OCI-M2 (cell line): ENCODE results near the gene ATP6V0B.

ENCODE experiments used
- DNase-seq: peaks from one replicate; lab custom pipeline; 2025; ENCODE audit not compliant: unreplicated experiment; lab: John Stamatoyannopoulos, UW

ATP6V0B gene

GRCh38 chr1:43983253-43983899 is 8.6 kb downstream of the ATP6V0B start:
- DNase-seq = no peak

- no peak for DNase-seq
These were observed 10.1 kb downstream of the ATP6V0B start for GRCh38 chr1:43984855-43985254.

DNA sequence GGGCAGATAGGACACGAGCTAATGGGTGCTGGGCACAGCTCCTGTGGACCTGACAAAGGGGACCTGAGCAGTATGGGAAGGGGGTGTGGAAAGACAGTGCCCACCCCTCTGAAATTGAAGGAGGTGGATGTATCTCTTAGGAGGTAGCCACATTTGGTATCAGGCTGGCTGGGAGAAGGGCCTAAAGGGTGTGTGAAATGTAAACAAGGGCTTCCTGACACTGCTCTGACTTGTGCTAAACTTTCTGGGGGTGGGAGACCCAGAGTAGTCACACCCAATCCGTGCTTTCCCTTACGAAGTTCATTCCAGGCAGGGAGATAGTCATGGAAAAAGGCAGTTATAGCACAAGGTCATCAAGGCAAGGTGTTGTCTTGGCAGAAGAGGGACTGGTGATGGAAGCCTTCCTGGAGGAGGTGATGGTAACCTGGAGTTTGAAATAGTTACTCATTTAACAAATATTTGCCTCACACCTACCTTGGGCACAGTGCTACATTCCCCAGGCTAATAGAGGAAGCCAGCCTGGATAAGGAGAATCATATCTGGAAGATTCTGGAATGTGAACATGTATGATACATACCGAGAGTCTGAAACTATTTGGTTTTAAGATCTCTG is 11.3 kb downstream of the ATP6V0B start:
- DNase-seq = no peak

DNA sequence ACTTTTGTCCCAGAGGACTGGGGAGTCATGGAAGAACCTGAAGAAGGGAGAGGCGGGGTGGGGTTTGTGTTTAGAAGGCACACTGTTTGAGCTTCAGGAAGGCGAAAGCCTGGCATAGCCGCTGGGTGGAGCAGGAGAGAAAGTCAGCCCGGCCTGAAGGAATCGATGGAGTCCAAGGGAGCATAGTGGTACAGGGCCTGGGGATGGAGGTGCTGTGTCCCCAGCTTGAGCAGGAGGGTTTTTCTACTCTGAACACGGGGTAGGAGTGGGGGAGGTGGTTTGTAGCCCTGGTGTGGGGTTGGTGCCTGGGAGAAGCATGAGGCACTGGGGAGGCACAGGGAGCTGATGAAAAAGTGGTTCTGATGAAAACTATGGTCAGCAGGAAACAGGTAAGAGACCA is 12.0 kb downstream of the ATP6V0B start:
- DNase-seq = no peak

GRCh38 chr1:43987159-43987902 is 12.6 kb downstream of the ATP6V0B start:
- DNase-seq = no peak

DNA sequence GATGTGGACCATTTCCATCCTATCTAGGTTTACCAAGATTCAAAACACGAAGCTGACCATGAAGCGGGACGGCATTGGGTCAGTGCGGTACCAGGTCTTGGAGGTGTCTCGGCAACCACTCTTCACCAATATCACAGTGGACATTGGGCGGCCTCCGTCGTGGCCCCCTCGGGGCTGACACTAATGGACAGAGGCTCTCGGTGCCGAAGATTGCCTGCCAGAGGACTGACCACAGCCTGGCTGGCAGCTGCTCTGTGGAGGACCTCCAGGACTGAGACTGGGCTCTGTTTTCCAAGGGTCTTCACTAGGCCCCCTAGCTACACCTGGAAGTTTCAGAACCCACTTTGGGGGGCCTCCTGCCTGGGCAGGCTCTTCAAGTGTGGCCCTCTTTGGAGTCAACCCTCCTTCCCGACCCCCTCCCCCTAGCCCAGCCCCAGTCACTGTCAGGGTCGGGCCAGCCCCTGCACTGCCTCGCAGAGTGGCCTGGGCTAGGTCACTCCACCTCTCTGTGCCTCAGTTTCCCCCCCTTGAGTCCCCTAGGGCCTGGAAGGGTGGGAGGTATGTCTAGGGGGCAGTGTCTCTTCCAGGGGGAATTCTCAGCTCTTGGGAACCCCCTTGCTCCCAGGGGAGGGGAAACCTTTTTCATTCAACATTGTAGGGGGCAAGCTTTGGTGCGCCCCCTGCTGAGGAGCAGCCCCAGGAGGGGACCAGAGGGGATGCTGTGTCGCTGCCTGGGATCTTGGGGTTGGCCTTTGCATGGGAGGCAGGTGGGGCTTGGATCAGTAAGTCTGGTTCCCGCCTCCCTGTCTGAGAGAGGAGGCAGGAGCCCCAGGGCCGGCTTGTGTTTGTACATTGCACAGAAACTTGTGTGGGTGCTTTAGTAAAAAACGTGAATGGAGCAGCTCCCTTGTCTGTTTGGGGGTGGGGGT is 15.8 kb downstream of the ATP6V0B start:
- DNase-seq = no peak

GRCh38 chr1:43991200-43991475 is 16.4 kb downstream of the ATP6V0B start:
- DNase-seq = no peak

GRCh38 chr1:43991476-43992231 is 16.9 kb downstream of the ATP6V0B start, which contains the start of gene CCDC24:
TSS of gene CCDC24 (plus strand) at chr1:43991599. CDS start at chr1:43991879, 280 bp downstream.
- no peak for DNase-seq

GRCh38 chr1:43992232-43992995 is 17.7 kb downstream of the ATP6V0B start:
- DNase-seq = no peak

GRCh38 chr1:43993206-43993914 is 18.6 kb downstream of the ATP6V0B start:
- no peak for DNase-seq

GRCh38 chr1:43994071-43994470 is 19.3 kb downstream of the ATP6V0B start:
- no peak for DNase-seq

- DNase-seq = no peak
These were observed 20.3 kb downstream of the ATP6V0B start for GRCh38 chr1:43994794-43995790.

DNA sequence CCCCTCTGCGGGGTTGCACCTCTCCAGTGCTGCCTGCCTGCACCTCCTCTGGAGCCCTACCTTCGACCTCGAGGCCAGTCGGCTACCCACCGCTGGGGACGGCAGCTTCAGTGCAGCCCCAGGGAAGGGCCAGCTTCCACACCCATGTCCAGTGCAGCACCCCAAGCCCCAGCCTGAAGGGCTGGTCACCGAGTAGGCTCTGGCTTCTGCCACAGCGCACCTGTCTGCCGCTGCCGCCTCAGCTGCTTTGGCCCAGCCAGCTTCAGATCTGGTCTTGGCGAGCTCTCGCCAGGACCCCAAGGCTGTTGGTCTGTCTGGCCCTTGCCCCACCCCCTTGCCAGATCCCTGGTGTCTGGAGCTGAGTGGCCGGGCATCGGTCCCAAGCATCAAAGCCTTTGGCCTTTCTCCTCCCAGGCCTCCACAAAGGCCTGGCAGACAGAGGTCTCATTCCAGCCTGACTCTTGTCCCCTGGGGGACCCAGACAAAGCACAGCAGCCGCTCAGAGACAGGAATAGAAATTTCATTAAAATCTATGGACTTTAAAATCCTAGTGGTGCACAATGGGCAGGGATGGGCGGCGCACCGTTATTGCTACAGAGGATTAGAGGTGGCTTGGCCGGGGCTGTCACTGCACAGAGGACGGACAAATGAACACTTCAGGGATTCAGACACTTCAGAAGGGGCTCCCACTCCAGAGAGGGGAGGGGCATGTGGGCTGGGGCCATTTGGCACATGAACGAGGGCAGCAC is 21.4 kb downstream of the ATP6V0B start:
- no peak for DNase-seq

- DNase-seq = no peak
These were observed 22.0 kb downstream of the ATP6V0B start for GRCh38 chr1:43996733-43997115.

GRCh38 chr1:43997295-43997999 is 22.7 kb downstream of the ATP6V0B start:
- DNase-seq = no peak

GRCh38 chr1:43998000-43998378 is 23.2 kb downstream of the ATP6V0B start:
- no peak for DNase-seq

GRCh38 chr1:43999455-43999854 is 24.7 kb downstream of the ATP6V0B start:
- DNase-seq = no peak
